Liver (tissue), 9 donors: Measurements from ENCODE around the gene KRT6B. TPM values are rescaled to one million over a fixed set of nuclear protein-coding genes. Genes with fewer than 3 reads are reported as not detected.

Source experiments
- DNase-seq: peaks from one replicate; pipeline ENCODE4 v3.0.0-alpha.2; 2017; ENCODE audit warnings: low spot score
- H3K27ac ChIP-seq, 2 donors: one replicate each; pipeline ENCODE4 v1.7.0; 2013; ENCODE audit warnings: inconsistent platforms in 2 of 2, low read length in 2 of 2, control low read depth in 1 of 2, low read depth in 1 of 2, mild to moderate bottlenecking in 1 of 2
- H3K27me3 ChIP-seq, 4 donors: one replicate each; pipeline versions ENCODE4 v1.6.1 to v1.7.0; 2013; ENCODE audit warnings: low read length in 3 of 4, inconsistent platforms in 1 of 4, mild to moderate bottlenecking in 1 of 4, moderate library complexity in 1 of 4; ENCODE audit not compliant: control insufficient read depth in 4 of 4, insufficient read depth in 4 of 4
- H3K36me3 ChIP-seq, 4 donors: one replicate each; pipeline versions ENCODE4 v1.6.1 to v1.7.0; 2013; ENCODE audit warnings: low read length in 3 of 4, mild to moderate bottlenecking in 3 of 4, low read depth in 1 of 4, moderate library complexity in 1 of 4; ENCODE audit not compliant: control insufficient read depth in 4 of 4, insufficient read depth in 3 of 4
- H3K4me1 ChIP-seq, 4 donors: one replicate each; pipeline versions ENCODE4 v1.6.1 to v1.7.0; 2013; ENCODE audit warnings: low read length in 3 of 4, mild to moderate bottlenecking in 3 of 4, moderate library complexity in 1 of 4; ENCODE audit not compliant: control insufficient read depth in 4 of 4, insufficient read depth in 4 of 4
- H3K4me3 ChIP-seq, 3 donors: one replicate each; pipeline versions ENCODE4 v1.6.1 to v1.7.0; 2013; ENCODE audit warnings: low read length in 3 of 3, control low read depth in 1 of 3, low read depth in 1 of 3, mild to moderate bottlenecking in 1 of 3
- H3K9ac ChIP-seq, 2 donors: one replicate each; pipeline ENCODE4 v1.7.0; 2013; ENCODE audit warnings: low read length in 2 of 2, mild to moderate bottlenecking in 2 of 2, moderate library complexity in 2 of 2, control low read depth in 1 of 2, low read depth in 1 of 2
- H3K9me3 ChIP-seq, 4 donors: one replicate each; pipeline versions ENCODE4 v1.6.1 to v1.7.0; 2013; ENCODE audit warnings: low read length in 3 of 4; ENCODE audit not compliant: control insufficient read depth in 4 of 4
- ATF3 ChIP-seq: IDR thresholded peaks from 2 replicates; pipeline ENCODE4 v1.6.1; 2016; ENCODE audit warnings: antibody characterized with exemption
- EGR1 ChIP-seq, 2 donors: IDR thresholded peaks; 2 replicates each; pipeline ENCODE4 v1.6.1; 2016 to 2018; ENCODE audit warnings: antibody characterized with exemption in 2 of 2, low read depth in 2 of 2
- FOXA1 ChIP-seq: IDR thresholded peaks from 2 replicates; pipeline ENCODE4 v1.6.1; 2016; ENCODE audit warnings: antibody characterized with exemption
- FOXA2 ChIP-seq: IDR thresholded peaks from 2 replicates; pipeline ENCODE4 v1.6.1; 2016; ENCODE audit warnings: antibody characterized with exemption
- GABPA ChIP-seq, 2 donors: IDR thresholded peaks in 1 of 2; conservative IDR thresholded peaks in 1 of 2; 2 replicates each; pipeline ENCODE4 v1.6.1; 2016; ENCODE audit warnings: antibody characterized with exemption in 2 of 2, mild to moderate bottlenecking in 1 of 2, moderate library complexity in 1 of 2
- HNF4A ChIP-seq, 2 donors: conservative IDR thresholded peaks; 2 replicates each; pipeline ENCODE4 v1.6.1; 2016; ENCODE audit warnings: antibody characterized with exemption in 2 of 2, mild to moderate bottlenecking in 2 of 2
- HNF4G ChIP-seq: IDR thresholded peaks from 2 replicates; pipeline ENCODE4 v1.6.1; 2016; ENCODE audit warnings: antibody characterized with exemption
- JUND ChIP-seq, 2 donors: IDR thresholded peaks; 2 replicates each; pipeline ENCODE4 v1.6.1; 2016; ENCODE audit warnings: antibody characterized with exemption in 2 of 2
- RAD21 ChIP-seq, 2 donors: IDR thresholded peaks; 2 replicates each; pipeline ENCODE4 v1.6.1; 2016; ENCODE audit warnings: antibody characterized with exemption in 2 of 2, mild to moderate bottlenecking in 2 of 2
- REST ChIP-seq: IDR thresholded peaks from 2 replicates; pipeline ENCODE4 v1.6.1; 2016; ENCODE audit warnings: antibody characterized with exemption, mild to moderate bottlenecking
- TAF1 ChIP-seq: conservative IDR thresholded peaks from 2 replicates; pipeline ENCODE4 v1.6.1; 2016; ENCODE audit warnings: antibody characterized with exemption, mild to moderate bottlenecking
- YY1 ChIP-seq: IDR thresholded peaks from 2 replicates; pipeline ENCODE4 v1.6.1; 2016; ENCODE audit warnings: antibody characterized with exemption, mild to moderate bottlenecking
- ZBTB33 ChIP-seq: IDR thresholded peaks from 2 replicates; pipeline ENCODE4 v1.6.1; 2016; ENCODE audit warnings: antibody characterized with exemption
- WGBS: extraction: QIAGEN DNeasy Blood & Tissue Kit; methylation state at CpG from one replicate; pipeline ENCODE4 v1.1.7; 2013; 5-methylcytosine and 5-hydroxymethylcytosine counted together
- polyA plus RNA-seq, 2 donors: library from polyadenylated mRNA; stranded (reverse) in 1 of 2; unstranded in 1 of 2; fragments of 200-250 nt in 1 of 2; fragments of >200 nt in 1 of 2; fragmentation: Nextera tagmentation in 1 of 2; extraction: Ambion mirVana in 1 of 2; gene quantifications; one replicate each; pipeline versions ENCODE4 v1.2.1 to v1.2.3, GENCODE V29; 2013 to 2015
- total RNA-seq, 2 donors: library from RNA; depleted of rRNA; stranded (reverse); fragments of >200 nt; gene quantifications; one replicate each; pipeline ENCODE4 v1.2.3, GENCODE V29; 2014
- TF ChIP-seq, protein P1 (sequence below): IDR thresholded peaks from 2 replicates; pipeline ENCODE4 v1.6.1; 2016; ENCODE audit warnings: antibody characterized with exemption
- donor health status: healthy.
- donor health status: healthy.
- donor health status: healthy.
- donor health status: healthy.
- donor health status: healthy.

Gene KRT6B
- total and polyA plus RNA-seq, 4 donors, result 0.23 TPM; not detected in 3

- TF ChIP-seq RAD21 (IDR thresholded peaks at IDR 0.05) (no peak), ATF3 (no peak), HNF4A (conservative IDR thresholded peaks at IDR 0.05) (no peak)
- WGBS, result 74% methylated on average over 1 of the region's 1 CpG
- no peaks in the 10 kb centered on the region for H3K4me1 ChIP-seq
- no peaks in the 10 kb centered on the region for H3K36me3 ChIP-seq
- H3K9me3 ChIP-seq, result no peaks in the 10 kb centered on the region
- no peak overlapping the region for H3K4me3 ChIP-seq
- H3K27me3 ChIP-seq, result peaks cover 0 to 7% (median 0%) of the 10 kb centered on the region in 4 donors
- DNase-seq, result no peak
- no peak overlapping the region for H3K27ac ChIP-seq
- H3K9ac ChIP-seq, result no peak overlapping the region
These were observed 24.9 kb downstream of the KRT6B start for GRCh38 chr12:52427083-52427482.

- Histone ChIP-seq H3K36me3 (no peaks in the 10 kb centered on the region), H3K27me3 (peaks cover 0 to 10% (median 0%) of the 10 kb centered on the region in 4 donors), H3K9ac (no peak overlapping the region), H3K4me3 (no peak overlapping the region), H3K27ac (no peak overlapping the region), H3K9me3 (no peaks in the 10 kb centered on the region), H3K4me1 (no peaks in the 10 kb centered on the region)
- 93% methylated on average over 2 of the region's 2 CpGs for WGBS
- TF ChIP-seq, protein P1, sequence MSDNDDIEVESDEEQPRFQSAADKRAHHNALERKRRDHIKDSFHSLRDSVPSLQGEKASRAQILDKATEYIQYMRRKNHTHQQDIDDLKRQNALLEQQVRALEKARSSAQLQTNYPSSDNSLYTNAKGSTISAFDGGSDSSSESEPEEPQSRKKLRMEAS, result no peak
- TF ChIP-seq ZBTB33 (no peak), JUND (IDR thresholded peaks at IDR 0.05) (no peak), RAD21 (IDR thresholded peaks at IDR 0.05) (no peak), EGR1 (IDR thresholded peaks at IDR 0.05; ENCODE audit: low read depth in 2 of 2) (no peak), GABPA (IDR thresholded peaks at IDR 0.05 in 1 of 2, conservative IDR thresholded peaks at IDR 0.05 in 1 of 2) (no peak), YY1 (no peak), ATF3 (no peak), HNF4G (no peak), FOXA1 (no peak), TAF1 (no peak), FOXA2 (no peak)
- no peak for DNase-seq
These were observed 25.9 kb downstream of the KRT6B start for GRCh38 chr12:52426034-52426433.

- Histone ChIP-seq H3K27me3 (peaks cover 0 to 5% (median 0%) of the 10 kb centered on the region in 4 donors), H3K4me3 (no peak overlapping the region), H3K36me3 (no peaks in the 10 kb centered on the region), H3K9ac (no peak overlapping the region), H3K4me1 (no peaks in the 10 kb centered on the region), H3K27ac (no peak overlapping the region), H3K9me3 (no peaks in the 10 kb centered on the region)
- TF ChIP-seq YY1, result no peak
- TF ChIP-seq REST, result no peak
- TF ChIP-seq ATF3, result no peak
- no peak for DNase-seq
- WGBS, result 84% methylated on average over 5 of the region's 5 CpGs
These were observed 26.5 kb downstream of the KRT6B start for GRCh38 chr12:52425466-52425865.
